WTC11 (cell line): Measurements from ENCODE around the gene NOX5. TPM values are rescaled to one million over a fixed set of nuclear protein-coding genes. Genes with fewer than 3 reads are reported as not detected.

ENCODE experiments used
- ATAC-seq: fragments of 200-7000 bp; cut with Tn5 transposase; 2 replicates; pipeline ENCODE4 v1.10.0; 2021; ENCODE audit warnings: mild to moderate bottlenecking, moderate library complexity
- CTCF ChIA-PET: fragments of 300-600 bp; sonication (Branson Sonifier 250); formaldehyde crosslinking; loops from one replicate; lab custom pipeline; 2021; ENCODE audit warnings: antibody characterized with exemption; lab: Charles Lee
- POLR2A ChIA-PET: fragments of 350-600 bp; sonication (Branson Sonifier 250); formaldehyde crosslinking; loops from one replicate; lab custom pipeline; 2021; ENCODE audit warnings: antibody characterized with exemption; lab: Charles Lee
- DNase-seq: peaks from one replicate; pipeline ENCODE4 v3.0.0; 2021; ENCODE audit warnings: low spot score
- H3K27ac Mint-ChIP-seq: 2 replicates; pipeline ENCODE4 v1.8.0; 2021; ENCODE audit warnings: mixed read lengths
- H3K27me3 Mint-ChIP-seq: 2 replicates; pipeline ENCODE4 v1.8.0; 2021; ENCODE audit warnings: low read depth, mild to moderate bottlenecking, moderate library complexity, mixed read lengths
- H3K36me3 Mint-ChIP-seq: 2 replicates; pipeline ENCODE4 v1.8.0; 2021; ENCODE audit warnings: mixed read lengths
- H3K4me1 Mint-ChIP-seq: 2 replicates; pipeline ENCODE4 v1.8.0; 2022; ENCODE audit warnings: mixed read lengths
- H3K4me3 Mint-ChIP-seq: 2 replicates; pipeline ENCODE4 v1.8.0; 2021; ENCODE audit warnings: mild to moderate bottlenecking, moderate library complexity, mixed read lengths
- H3K9me3 Mint-ChIP-seq: 2 replicates; pipeline ENCODE4 v1.8.0; 2021; ENCODE audit warnings: mixed read lengths
- ATF3 ChIP-seq: sonication (generic); formaldehyde crosslinking; conservative IDR thresholded peaks from 2 replicates; pipeline ENCODE4 v1.8.1; 2022; ENCODE audit warnings: mild to moderate bottlenecking, missing genetic modification reagents
- HMGXB4 ChIP-seq: sonication (generic); formaldehyde crosslinking; IDR thresholded peaks from 2 replicates; pipeline ENCODE4 v1.8.1; 2023; ENCODE audit warnings: mild to moderate bottlenecking, moderate library complexity, missing genetic modification reagents
- KAT7 ChIP-seq: sonication (generic); formaldehyde crosslinking; IDR thresholded peaks from 2 replicates; pipeline ENCODE4 v1.8.1; 2023; ENCODE audit warnings: missing genetic modification reagents, mild to moderate bottlenecking, borderline replicate concordance
- NFATC4 ChIP-seq: fragments of 250-450 bp; sonication (Bioruptor Pico); IDR thresholded peaks from 2 replicates; pipeline ENCODE4 v1.9.0; 2021; ENCODE audit warnings: mild to moderate bottlenecking
- NFE2L1 ChIP-seq: sonication (generic); formaldehyde crosslinking; IDR thresholded peaks from 2 replicates; pipeline ENCODE4 v1.8.1; 2023; ENCODE audit warnings: missing genetic modification reagents
- RELA ChIP-seq: sonication (generic); formaldehyde crosslinking; IDR thresholded peaks from 2 replicates; pipeline ENCODE4 v1.8.1; 2022; ENCODE audit warnings: missing genetic modification reagents, mild to moderate bottlenecking, borderline replicate concordance
- RORB ChIP-seq: fragments of 250-450 bp; sonication (Bioruptor Pico); IDR thresholded peaks from 2 replicates; pipeline ENCODE4 v1.9.0; 2021; ENCODE audit warnings: mild to moderate bottlenecking
- SP1 ChIP-seq: sonication (generic); formaldehyde crosslinking; conservative IDR thresholded peaks from 2 replicates; pipeline ENCODE4 v1.8.1; 2022; ENCODE audit warnings: missing genetic modification reagents
- TP53 ChIP-seq: sonication (generic); formaldehyde crosslinking; IDR thresholded peaks from 2 replicates; pipeline ENCODE4 v1.8.1; 2023; ENCODE audit warnings: mild to moderate bottlenecking, missing genetic modification reagents
- ZNF423 ChIP-seq: fragments of 250-450 bp; sonication (Bioruptor Pico); IDR thresholded peaks from 2 replicates; pipeline ENCODE4 v2.1.2; 2022; ENCODE audit warnings: mild to moderate bottlenecking, moderate library complexity
- total RNA-seq: library from RNA; stranded (reverse); gene quantifications from 3 replicates; pipeline ENCODE4 v1.2.3, GENCODE V29; 2021
- TF ChIP-seq, protein P1 (sequence below): sonication (generic); formaldehyde crosslinking; IDR thresholded peaks from 2 replicates; pipeline ENCODE4 v1.8.1; 2022; ENCODE audit warnings: low read depth, mild to moderate bottlenecking, moderate library complexity, missing genetic modification reagents, borderline replicate concordance
- TF ChIP-seq, protein P2 (sequence below): sonication (generic); formaldehyde crosslinking; IDR thresholded peaks from 2 replicates; pipeline ENCODE4 v1.8.1; 2023; ENCODE audit warnings: mild to moderate bottlenecking, missing genetic modification reagents
- TF ChIP-seq, protein P3 (sequence below): sonication (generic); formaldehyde crosslinking; conservative IDR thresholded peaks from 2 replicates; pipeline ENCODE4 v1.8.1; 2023; ENCODE audit warnings: mild to moderate bottlenecking, low read depth, missing genetic modification reagents, moderate library complexity
- TF ChIP-seq, protein P4 (sequence below): sonication (generic); formaldehyde crosslinking; IDR thresholded peaks from 2 replicates; pipeline ENCODE4 v1.8.0; 2023; ENCODE audit warnings: mild to moderate bottlenecking, missing genetic modification reagents
- TF ChIP-seq, protein P5 (sequence below): fragments of 250-450 bp; sonication (Bioruptor Pico); IDR thresholded peaks from 2 replicates; pipeline ENCODE4 v1.9.0; 2021; ENCODE audit warnings: mild to moderate bottlenecking
- TF ChIP-seq, protein P6 (sequence below): sonication (generic); formaldehyde crosslinking; IDR thresholded peaks from 2 replicates; pipeline ENCODE4 v1.8.1; 2023; ENCODE audit warnings: mild to moderate bottlenecking, missing genetic modification reagents

The NOX5 gene
- total RNA-seq, 1 experiment from 2014 or later, result not detected

- TF ChIP-seq ZNF423 (CRISPR knock-in tag) (peak; percentile 92), RORB (no peak)
- TF ChIP-seq, protein P1, sequence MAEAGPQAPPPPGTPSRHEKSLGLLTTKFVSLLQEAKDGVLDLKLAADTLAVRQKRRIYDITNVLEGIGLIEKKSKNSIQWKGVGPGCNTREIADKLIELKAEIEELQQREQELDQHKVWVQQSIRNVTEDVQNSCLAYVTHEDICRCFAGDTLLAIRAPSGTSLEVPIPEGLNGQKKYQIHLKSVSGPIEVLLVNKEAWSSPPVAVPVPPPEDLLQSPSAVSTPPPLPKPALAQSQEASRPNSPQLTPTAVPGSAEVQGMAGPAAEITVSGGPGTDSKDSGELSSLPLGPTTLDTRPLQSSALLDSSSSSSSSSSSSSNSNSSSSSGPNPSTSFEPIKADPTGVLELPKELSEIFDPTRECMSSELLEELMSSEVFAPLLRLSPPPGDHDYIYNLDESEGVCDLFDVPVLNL, result no peak
Measured at GRCh38 chr15:69089258-69089657, 74.8 kb downstream of the NOX5 start (continued).

DNA sequence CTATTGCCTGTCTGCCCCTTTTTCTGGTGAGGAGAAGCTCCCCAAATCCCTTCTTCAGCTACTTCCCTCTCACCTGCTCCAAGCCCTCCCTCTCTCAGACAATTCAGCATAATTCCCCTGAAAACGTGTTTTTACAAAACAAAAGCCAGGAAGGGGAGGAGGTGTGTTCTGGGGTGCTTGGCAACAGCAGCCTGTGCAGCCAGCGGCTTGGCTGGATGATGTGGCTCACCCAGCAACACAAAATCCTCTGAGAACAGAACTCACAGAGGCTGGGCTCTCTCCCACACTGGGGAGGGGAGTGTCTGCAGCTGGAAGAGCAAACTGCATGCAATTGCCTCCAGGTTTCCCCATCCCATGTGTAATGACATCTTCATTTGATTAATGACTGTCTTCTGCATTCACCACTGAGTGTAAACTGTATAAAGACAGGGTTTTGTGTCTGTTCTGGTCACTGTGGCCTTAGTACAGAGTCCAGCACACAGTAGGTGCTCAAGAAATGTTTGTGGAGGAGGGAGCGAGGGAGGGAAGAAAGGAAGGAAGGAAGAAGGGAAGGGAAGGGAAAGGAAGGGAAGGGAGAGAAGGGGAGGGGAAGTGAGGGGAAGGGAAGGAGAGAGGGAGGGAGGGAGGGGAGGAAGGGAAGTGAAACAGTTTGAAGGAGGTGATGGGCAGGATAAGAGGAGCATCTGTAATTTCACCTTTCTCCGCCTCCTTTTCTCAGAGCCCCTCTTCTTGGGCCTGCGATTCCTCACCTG, 75.9 kb downstream of the NOX5 start:
- ChIA-PET CTCF (interaction anchor here (0.7 to 1.8 kb wide), 10 partner anchors 10 to 376 kb away, joined by 3 to 6 read pairs (median 4); no protein-coding TSS in a partner anchor), POLR2A (interaction anchor here (0.6 to 1.0 kb wide), 4 partner anchors 9 to 29 kb away, joined by 3 read pairs; no protein-coding TSS in a partner anchor)
- Mint-ChIP-seq H3K27ac (peak overlapping the region; percentile 99), H3K9me3 (no peaks in the 10 kb centered on the region), H3K36me3 (no peaks in the 10 kb centered on the region), H3K4me1 (peaks cover 98% of the 10 kb centered on the region), H3K4me3 (peak overlapping the region; percentile 49), H3K27me3 (peaks cover 9% of the 10 kb centered on the region)
- ATAC-seq (peak; percentile 55), DNase-seq (peak; percentile 70)
- no peak for TF ChIP-seq ATF3 (CRISPR knock-in tag)
- TF ChIP-seq, protein P2, sequence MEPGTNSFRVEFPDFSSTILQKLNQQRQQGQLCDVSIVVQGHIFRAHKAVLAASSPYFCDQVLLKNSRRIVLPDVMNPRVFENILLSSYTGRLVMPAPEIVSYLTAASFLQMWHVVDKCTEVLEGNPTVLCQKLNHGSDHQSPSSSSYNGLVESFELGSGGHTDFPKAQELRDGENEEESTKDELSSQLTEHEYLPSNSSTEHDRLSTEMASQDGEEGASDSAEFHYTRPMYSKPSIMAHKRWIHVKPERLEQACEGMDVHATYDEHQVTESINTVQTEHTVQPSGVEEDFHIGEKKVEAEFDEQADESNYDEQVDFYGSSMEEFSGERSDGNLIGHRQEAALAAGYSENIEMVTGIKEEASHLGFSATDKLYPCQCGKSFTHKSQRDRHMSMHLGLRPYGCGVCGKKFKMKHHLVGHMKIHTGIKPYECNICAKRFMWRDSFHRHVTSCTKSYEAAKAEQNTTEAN (CRISPR knock-in tag), result 0 out of 2 replicates have a peak, but pooled peaks have one; percentile 25
- TF ChIP-seq, protein P3, sequence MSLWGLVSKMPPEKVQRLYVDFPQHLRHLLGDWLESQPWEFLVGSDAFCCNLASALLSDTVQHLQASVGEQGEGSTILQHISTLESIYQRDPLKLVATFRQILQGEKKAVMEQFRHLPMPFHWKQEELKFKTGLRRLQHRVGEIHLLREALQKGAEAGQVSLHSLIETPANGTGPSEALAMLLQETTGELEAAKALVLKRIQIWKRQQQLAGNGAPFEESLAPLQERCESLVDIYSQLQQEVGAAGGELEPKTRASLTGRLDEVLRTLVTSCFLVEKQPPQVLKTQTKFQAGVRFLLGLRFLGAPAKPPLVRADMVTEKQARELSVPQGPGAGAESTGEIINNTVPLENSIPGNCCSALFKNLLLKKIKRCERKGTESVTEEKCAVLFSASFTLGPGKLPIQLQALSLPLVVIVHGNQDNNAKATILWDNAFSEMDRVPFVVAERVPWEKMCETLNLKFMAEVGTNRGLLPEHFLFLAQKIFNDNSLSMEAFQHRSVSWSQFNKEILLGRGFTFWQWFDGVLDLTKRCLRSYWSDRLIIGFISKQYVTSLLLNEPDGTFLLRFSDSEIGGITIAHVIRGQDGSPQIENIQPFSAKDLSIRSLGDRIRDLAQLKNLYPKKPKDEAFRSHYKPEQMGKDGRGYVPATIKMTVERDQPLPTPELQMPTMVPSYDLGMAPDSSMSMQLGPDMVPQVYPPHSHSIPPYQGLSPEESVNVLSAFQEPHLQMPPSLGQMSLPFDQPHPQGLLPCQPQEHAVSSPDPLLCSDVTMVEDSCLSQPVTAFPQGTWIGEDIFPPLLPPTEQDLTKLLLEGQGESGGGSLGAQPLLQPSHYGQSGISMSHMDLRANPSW (CRISPR knock-in tag), result no peak
- no peak for TF ChIP-seq NFATC4
- peak; percentile 82 for TF ChIP-seq NFE2L1 (CRISPR knock-in tag)
- TF ChIP-seq HMGXB4, result no peak
- TF ChIP-seq, protein P4, sequence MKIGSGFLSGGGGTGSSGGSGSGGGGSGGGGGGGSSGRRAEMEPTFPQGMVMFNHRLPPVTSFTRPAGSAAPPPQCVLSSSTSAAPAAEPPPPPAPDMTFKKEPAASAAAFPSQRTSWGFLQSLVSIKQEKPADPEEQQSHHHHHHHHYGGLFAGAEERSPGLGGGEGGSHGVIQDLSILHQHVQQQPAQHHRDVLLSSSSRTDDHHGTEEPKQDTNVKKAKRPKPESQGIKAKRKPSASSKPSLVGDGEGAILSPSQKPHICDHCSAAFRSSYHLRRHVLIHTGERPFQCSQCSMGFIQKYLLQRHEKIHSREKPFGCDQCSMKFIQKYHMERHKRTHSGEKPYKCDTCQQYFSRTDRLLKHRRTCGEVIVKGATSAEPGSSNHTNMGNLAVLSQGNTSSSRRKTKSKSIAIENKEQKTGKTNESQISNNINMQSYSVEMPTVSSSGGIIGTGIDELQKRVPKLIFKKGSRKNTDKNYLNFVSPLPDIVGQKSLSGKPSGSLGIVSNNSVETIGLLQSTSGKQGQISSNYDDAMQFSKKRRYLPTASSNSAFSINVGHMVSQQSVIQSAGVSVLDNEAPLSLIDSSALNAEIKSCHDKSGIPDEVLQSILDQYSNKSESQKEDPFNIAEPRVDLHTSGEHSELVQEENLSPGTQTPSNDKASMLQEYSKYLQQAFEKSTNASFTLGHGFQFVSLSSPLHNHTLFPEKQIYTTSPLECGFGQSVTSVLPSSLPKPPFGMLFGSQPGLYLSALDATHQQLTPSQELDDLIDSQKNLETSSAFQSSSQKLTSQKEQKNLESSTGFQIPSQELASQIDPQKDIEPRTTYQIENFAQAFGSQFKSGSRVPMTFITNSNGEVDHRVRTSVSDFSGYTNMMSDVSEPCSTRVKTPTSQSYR (CRISPR knock-in tag), result no peak
- peak; percentile 61; the same call in 1 of the 2 replicates for TF ChIP-seq SP1
- TF ChIP-seq, protein P1, result no peak
- TF ChIP-seq, protein P5, sequence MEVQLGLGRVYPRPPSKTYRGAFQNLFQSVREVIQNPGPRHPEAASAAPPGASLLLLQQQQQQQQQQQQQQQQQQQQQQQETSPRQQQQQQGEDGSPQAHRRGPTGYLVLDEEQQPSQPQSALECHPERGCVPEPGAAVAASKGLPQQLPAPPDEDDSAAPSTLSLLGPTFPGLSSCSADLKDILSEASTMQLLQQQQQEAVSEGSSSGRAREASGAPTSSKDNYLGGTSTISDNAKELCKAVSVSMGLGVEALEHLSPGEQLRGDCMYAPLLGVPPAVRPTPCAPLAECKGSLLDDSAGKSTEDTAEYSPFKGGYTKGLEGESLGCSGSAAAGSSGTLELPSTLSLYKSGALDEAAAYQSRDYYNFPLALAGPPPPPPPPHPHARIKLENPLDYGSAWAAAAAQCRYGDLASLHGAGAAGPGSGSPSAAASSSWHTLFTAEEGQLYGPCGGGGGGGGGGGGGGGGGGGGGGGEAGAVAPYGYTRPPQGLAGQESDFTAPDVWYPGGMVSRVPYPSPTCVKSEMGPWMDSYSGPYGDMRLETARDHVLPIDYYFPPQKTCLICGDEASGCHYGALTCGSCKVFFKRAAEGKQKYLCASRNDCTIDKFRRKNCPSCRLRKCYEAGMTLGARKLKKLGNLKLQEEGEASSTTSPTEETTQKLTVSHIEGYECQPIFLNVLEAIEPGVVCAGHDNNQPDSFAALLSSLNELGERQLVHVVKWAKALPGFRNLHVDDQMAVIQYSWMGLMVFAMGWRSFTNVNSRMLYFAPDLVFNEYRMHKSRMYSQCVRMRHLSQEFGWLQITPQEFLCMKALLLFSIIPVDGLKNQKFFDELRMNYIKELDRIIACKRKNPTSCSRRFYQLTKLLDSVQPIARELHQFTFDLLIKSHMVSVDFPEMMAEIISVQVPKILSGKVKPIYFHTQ (CRISPR knock-in tag), result no peak
- no peak for TF ChIP-seq RELA (CRISPR knock-in tag)
- no peak for TF ChIP-seq KAT7 (CRISPR knock-in tag)
- TF ChIP-seq, protein P6, sequence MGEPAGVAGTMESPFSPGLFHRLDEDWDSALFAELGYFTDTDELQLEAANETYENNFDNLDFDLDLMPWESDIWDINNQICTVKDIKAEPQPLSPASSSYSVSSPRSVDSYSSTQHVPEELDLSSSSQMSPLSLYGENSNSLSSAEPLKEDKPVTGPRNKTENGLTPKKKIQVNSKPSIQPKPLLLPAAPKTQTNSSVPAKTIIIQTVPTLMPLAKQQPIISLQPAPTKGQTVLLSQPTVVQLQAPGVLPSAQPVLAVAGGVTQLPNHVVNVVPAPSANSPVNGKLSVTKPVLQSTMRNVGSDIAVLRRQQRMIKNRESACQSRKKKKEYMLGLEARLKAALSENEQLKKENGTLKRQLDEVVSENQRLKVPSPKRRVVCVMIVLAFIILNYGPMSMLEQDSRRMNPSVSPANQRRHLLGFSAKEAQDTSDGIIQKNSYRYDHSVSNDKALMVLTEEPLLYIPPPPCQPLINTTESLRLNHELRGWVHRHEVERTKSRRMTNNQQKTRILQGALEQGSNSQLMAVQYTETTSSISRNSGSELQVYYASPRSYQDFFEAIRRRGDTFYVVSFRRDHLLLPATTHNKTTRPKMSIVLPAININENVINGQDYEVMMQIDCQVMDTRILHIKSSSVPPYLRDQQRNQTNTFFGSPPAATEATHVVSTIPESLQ (CRISPR knock-in tag), result no peak
- 0 out of 2 replicates have a peak, but pooled peaks have one; percentile 51 for TF ChIP-seq TP53 (CRISPR knock-in tag)
